HepG2 (cell line): ENCODE data around the gene EMC9. TPM values are rescaled to one million over a fixed set of nuclear protein-coding genes. Genes with fewer than 3 reads are reported as not detected.

Source experiments
- BORCS8-MEF2B ChIP-seq: sonication (generic); formaldehyde crosslinking; IDR thresholded peaks from 2 replicates; pipeline ENCODE4 v1.8.0; 2022; ENCODE audit warnings: mild to moderate bottlenecking, missing genetic modification reagents
- CEBPZ ChIP-seq: IDR thresholded peaks from 2 replicates; pipeline ENCODE4 v1.6.1; 2012; ENCODE audit warnings: low read length, improper control_type of control experiment
- GABPB1 ChIP-seq: IDR thresholded peaks from 2 replicates; pipeline ENCODE4 v1.6.1; 2016; ENCODE audit warnings: mild to moderate bottlenecking, missing genetic modification reagents, moderate library complexity, missing compliant biosample characterization
- GMEB1 ChIP-seq: sonication (generic); formaldehyde crosslinking; IDR thresholded peaks from 2 replicates; pipeline ENCODE4 v1.5.1; 2020; ENCODE audit warnings: missing genetic modification reagents, mild to moderate bottlenecking, borderline replicate concordance
- SOX13 ChIP-seq, 3 experiments: fragments of 450-650 bp in 1 of 3; sonication (generic) in 1 of 3; formaldehyde crosslinking in 1 of 3; IDR thresholded peaks in 2 of 3; conservative IDR thresholded peaks in 1 of 3; 2 replicates each; pipeline versions ENCODE4 v1.5.0 to v1.6.1; 2016 to 2020; ENCODE audit warnings: antibody characterized with exemption in 1 of 3, mild to moderate bottlenecking in 1 of 3, missing compliant biosample characterization in 1 of 3, missing genetic modification reagents in 1 of 3, moderate library complexity in 1 of 3
- ZFYVE20 ChIP-seq: sonication (generic); formaldehyde crosslinking; IDR thresholded peaks from 2 replicates; pipeline ENCODE4 v1.8.0; 2023; ENCODE audit warnings: low read depth, mild to moderate bottlenecking, moderate library complexity, missing genetic modification reagents, borderline replicate concordance
- ZNF75D ChIP-seq: sonication (generic); formaldehyde crosslinking; IDR thresholded peaks from 2 replicates; pipeline ENCODE4 v1.8.1; 2023; ENCODE audit warnings: missing genetic modification reagents, mild to moderate bottlenecking, borderline replicate concordance
- polyA plus RNA-seq, 8 experiments: library from polyadenylated mRNA; depleted of rRNA in 3 of 8; stranded (reverse) in 7 of 8; unstranded in 1 of 8; fragments of >200 nt; fragmentation: Illumina TruSeq in 4 of 8; extraction: Trizol in 4 of 8; gene quantifications; 2 replicates each; pipeline versions ENCODE4 v1.2.1 to v1.2.3, GENCODE V29; 2011 to 2016; ENCODE audit warnings: low read depth in 4 of 8, missing spikeins in 1 of 8, mixed read lengths in 1 of 8; ENCODE audit not compliant: insufficient read depth in 1 of 8
- total RNA-seq, 5 experiments: library from RNA; depleted of rRNA; stranded (reverse); fragments of >200 nt; fragmentation: Illumina TruSeq; extraction: Trizol; gene quantifications; 2 replicates each; pipeline ENCODE4 v1.2.3, GENCODE V29; 2016; ENCODE audit warnings: low read depth in 1 of 5
- TF ChIP-seq, protein P1 (sequence below): sonication (generic); formaldehyde crosslinking; IDR thresholded peaks from 2 replicates; pipeline ENCODE4 v1.5.0; 2020; ENCODE audit warnings: missing genetic modification reagents, mild to moderate bottlenecking, borderline replicate concordance

Gene EMC9
- total and polyA plus RNA-seq, 2 of the 13 experiments (the other 11 are each of a cell fraction or from before 2014, with no cell fraction given), result 60.5 to 78.7 TPM

DNA sequence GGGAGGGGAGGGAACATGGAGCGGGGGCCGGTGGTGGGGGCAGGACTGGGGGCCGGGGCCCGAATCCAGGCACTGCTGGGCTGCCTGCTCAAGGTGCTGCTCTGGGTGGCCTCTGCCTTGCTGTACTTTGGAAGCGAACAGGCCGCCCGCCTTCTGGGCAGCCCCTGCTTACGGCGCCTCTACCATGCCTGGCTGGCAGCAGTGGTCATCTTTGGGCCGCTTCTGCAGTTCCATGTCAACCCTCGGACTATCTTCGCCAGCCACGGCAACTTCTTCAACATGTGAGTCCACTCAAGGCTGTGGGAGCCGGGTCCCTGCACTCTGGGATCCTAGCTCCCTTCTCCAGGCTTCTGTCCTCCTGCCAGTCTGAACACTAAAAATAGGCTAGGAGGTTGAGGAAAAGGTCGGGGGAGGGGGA, 9.8 kb downstream of the EMC9 start (continued):
- no peak for TF ChIP-seq SOX13 (IDR thresholded peaks at IDR 0.05)
- no peak for TF ChIP-seq SOX13 (CRISPR knock-in tag; conservative IDR thresholded peaks at IDR 0.05 in 1 of 2, IDR thresholded peaks at IDR 0.05 in 1 of 2)
- TF ChIP-seq ZFYVE20, result no peak
- TF ChIP-seq BORCS8-MEF2B (CRISPR knock-in tag), result no peak; the same call in 1 of the 2 replicates
- TF ChIP-seq, protein P1, sequence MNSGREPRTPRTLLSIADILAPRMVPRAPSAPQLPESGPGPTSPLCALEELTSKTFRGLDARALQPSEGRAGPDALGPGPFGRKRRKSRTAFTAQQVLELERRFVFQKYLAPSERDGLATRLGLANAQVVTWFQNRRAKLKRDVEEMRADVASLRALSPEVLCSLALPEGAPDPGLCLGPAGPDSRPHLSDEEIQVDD, result no peak
- TF ChIP-seq GABPB1 (CRISPR knock-in tag), result no peak
- TF ChIP-seq ZNF75D (CRISPR knock-in tag), result no peak
- no peak for TF ChIP-seq CEBPZ
- TF ChIP-seq GMEB1 (CRISPR knock-in tag), result no peak
